Medulla oblongata (tissue), 1 donor: ENCODE data around the gene SLC6A9.

Source experiments
- DNase-seq: peaks from one replicate; pipeline ENCODE4 v3.0.0-alpha.2; 2015; ENCODE audit errors: extremely low spot score

SLC6A9 gene

GRCh38 chr1:43969746-43970466, 61.4 kb downstream of the SLC6A9 start, which contains the start of gene DPH2:
Gene DPH2, plus strand, starts transcription at chr1:43970010. Its CDS starts 166 bp downstream, at chr1:43970176.
- peak; percentile 98 for DNase-seq

- no peak for DNase-seq
Observed at GRCh38 chr1:43969416-43969745, 61.9 kb downstream of the SLC6A9 start.

- no peak for DNase-seq
Observed at GRCh38 chr1:43968348-43968948, 62.8 kb downstream of the SLC6A9 start.

GRCh38 chr1:43965316-43965715, 65.9 kb downstream of the SLC6A9 start:
- DNase-seq: no peak

DNA sequence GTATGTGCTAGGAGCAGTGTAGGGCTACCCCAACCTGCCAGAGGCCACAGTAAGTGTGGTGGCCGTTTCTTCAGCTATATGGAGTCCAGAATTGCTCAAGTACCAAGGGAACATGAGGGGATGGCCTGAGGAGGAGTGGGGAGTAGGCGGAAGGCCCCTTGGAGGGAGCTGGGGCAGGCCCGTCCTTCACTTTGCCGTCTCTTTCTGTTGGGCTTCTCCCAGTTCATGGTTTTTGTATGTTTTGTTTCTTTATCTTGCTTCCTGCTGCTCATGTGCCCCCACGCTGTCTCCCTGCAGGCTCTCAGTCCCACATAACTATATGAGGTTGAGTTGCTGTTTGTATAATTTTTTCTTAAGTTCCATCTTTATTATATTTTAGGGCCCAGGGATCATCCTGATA, 67.4 kb downstream of the SLC6A9 start:
- DNase-seq: no peak

DNA sequence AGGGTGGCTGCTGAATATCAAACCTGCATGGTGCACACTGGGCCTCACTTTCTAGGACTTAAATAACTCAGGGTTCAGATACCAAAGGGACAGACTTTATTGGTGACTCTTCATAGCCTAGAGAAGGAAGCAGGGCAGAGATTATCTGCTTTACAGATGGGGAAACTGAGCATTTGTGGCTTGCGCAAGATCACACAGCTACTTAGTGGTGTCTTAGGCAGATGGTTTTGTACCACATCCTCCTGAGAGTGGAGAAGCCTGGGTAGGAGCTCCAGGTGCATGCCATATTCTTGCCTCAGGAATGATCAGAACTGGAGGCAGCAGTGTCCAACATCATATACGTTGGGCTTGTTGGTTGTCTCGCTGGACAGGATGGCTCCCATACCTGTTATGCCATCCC, 68.3 kb downstream of the SLC6A9 start:
- no peak for DNase-seq

DNA sequence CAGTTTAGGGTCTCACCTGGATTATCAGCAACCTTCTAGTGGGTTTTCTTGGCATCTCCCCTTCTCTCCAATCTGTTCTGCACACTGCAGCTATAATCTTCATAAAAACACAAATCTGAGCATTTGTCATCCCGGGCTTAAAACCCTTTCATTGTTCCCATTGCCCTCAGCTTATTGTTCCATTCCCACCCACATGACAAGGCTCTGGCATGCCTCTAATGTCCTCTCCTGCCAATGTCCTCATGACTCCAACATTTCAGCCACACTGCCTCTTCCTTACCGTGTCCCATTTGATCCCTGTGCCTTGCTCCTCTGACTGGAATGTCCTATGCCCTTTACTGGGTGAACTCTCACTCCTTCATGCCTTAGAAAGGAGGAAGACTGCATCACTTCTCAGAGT, 68.9 kb downstream of the SLC6A9 start:
- peak; percentile 75 for DNase-seq

GRCh38 chr1:43961692-43962091, 69.6 kb downstream of the SLC6A9 start:
- DNase-seq: peak; percentile 79

DNA sequence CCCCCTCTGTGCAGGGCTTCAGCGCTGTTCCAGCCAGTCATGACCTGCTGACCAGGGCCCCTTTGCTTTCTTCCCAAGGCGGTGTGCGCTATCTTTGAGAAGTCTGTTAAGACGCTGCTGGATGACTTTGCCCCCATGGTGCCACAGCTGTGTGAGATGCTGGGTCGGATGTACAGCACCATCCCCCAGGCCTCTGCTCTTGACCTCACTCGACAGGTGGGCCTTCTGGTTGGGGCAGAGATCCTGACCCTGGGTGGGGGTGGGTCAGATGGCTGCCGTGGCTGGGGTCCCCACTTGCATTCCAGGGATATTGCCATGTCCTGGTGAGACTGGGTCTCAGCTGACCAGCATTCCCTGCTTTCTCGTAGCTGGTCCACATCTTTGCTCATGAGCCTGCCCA, 70.5 kb downstream of the SLC6A9 start:
- no peak for DNase-seq

DNA sequence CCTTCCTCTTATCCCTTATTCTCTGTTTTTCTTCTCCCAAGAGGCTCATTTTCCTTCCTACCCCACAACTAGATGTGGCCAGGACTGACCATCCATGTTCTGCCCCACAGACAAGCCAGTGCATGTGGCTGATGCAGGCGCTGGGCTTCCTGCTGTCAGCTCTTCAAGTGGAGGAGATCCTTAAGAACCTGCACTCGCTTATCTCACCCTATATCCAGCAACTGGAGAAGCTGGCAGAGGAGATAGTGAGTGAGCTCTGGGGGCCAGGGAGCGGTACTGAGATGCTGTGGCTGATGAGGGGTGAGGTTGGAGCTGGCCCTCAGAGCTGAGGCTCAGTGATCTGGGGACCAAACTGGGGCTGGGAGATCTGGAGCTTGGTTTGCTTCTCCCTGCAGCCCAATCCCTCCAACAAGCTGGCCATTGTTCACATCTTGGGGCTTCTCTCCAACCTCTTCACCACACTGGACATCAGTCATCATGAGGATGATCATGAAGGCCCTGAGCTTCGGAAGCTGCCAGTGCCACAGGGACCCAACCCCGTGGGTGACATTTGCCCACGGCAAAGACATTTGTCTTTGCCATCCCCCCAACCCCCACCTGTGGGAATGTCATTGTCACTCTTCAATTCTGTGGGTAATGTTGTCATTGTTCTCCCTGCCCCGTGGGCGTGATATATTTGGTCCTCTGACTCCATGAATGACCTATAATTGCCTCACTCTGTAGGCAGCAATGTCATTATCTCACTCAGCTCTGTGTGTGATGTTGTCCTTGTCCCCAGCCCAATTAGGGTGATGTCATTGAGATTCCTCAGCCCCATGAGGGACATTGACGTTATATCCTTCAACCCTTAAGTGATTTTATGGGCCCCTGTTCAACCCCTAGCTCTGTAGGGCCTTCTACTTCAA, 72.7 kb downstream of the SLC6A9 start:
- no peak for DNase-seq

DNA sequence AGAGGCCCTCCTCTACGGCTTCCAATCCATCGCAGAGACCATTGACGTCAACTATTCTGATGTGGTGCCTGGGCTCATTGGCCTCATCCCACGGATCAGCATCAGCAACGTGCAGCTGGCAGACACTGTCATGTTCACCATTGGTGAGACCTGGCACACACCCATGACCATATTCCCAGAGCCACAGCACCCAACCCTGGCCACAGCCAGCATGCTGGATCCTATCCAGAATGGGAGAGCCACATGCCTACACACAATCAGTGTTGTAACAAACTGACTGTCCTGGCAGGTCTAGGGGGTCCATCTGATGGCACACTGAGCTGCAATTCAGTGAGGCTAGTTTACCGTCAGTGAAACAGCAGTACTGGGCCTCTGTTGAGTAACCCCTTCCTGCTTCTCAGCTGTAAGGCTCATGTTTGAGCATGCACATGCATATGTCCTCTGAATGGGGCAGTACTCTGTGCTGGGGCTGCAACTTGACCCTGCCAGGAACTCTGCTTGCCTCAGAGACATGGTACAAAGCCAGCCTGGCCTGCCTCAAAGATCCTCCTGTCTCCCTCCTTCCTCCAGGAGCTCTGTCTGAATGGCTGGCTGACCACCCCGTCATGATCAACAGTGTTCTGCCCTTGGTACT, 73.7 kb downstream of the SLC6A9 start:
- no peak for DNase-seq

- no peak for DNase-seq
Observed at GRCh38 chr1:43956234-43956633, 75.0 kb downstream of the SLC6A9 start.

GRCh38 chr1:43954036-43954435, 77.2 kb downstream of the SLC6A9 start:
- peak; percentile 92 for DNase-seq

DNA sequence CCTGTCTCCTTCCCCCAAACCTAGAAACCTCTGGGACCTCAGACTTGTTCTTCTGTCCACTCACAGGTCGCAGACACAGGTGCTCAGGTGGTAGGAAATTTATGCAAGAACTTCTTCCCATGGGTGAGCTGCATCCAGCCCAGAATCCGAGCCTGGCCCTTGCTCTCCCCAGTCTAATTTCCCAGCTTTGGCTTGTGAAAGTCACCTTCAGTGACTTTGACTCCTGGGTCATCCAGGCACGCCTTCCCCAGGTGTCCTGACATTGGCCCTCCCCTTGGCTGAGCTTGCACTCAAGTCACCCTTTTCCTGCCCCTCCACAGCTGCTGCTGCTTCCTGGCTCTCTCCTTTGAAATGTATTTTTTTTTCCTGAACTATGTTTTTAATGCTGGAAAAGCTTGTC, 77.9 kb downstream of the SLC6A9 start:
- no peak for DNase-seq

- DNase-seq: no peak
Observed at GRCh38 chr1:43952731-43953346, 78.4 kb downstream of the SLC6A9 start.

DNA sequence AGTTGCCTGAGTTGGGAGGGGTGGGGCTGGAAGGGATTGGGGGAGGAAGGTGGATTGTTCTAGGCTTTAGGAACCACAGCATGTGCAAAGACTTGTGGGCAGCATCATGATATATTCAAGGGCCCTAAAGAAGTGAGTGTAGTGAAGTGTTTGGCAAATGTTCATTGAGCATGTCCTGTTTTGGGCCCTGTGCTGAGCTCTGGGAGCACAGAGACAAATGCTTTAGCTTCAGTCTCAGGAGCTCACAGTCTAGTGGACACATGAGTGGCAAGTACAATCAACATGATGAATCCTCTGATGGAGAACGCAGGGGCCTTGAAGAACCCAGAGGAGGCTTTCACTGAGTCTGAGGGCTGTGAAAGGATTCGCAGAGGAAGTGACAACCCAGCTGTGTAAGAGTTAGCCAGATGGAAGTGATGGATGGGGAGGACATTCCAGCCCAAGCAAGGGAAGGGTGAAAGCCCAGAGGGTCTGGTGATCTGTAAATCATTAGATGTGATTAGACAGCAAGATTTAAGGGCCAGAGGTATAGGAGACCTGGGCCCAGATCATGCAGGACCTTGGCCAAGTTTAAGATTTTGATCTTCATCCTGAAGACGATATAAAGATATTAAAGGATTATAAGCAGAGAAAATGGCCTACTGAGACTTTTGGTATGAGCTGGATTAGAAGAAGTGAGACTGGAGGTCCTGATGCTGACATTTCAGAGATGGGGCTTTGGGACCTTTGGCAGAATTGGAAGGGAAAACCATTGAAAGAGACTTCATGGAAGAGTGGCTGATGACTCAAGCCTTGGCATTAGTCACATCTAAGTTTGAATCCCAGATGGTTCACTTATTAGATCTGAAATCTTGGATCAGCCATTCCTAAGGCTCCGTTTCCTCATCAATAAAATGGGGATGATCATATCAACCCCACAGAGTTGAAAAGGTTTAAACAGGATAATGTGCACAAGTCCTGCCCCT, 80.0 kb downstream of the SLC6A9 start:
- DNase-seq: no peak

- no peak for DNase-seq
Observed at GRCh38 chr1:43949678-43950077, 81.6 kb downstream of the SLC6A9 start.

DNA sequence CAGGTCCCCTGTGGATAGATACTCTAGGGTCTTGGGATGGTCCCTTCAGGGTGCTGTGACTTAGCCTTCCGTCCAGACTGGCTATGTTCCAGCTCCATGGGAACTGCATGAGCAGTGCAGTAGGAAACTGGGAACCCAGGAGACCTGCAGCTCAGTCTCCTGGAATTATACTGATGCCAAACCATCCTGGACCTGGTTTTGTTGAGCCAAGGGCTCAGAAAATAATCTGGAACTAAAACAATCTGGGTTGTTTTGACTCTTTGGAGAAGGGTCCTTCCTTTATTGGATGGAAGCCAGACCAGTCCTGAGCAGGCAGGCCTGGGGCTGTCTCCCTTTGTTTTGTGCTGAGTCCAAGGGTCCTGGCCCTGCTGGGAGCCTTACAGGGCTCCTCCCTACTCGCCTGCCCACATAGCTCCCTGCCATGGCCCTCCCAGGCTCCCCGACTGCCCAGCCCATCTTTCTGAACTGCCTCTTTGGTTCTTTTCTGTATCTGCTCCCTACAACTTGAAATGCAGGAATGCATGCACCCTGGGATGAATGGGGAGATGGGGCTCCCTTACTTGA, 83.3 kb downstream of the SLC6A9 start:
- DNase-seq: peak; percentile 45

- no peak for DNase-seq
Observed at GRCh38 chr1:43947061-43947873, 84.0 kb downstream of the SLC6A9 start.
